ENCODE data around the gene PCDH17. TPM values are rescaled to one million over a fixed set of nuclear protein-coding genes. Genes with fewer than 3 reads are reported as not detected.

Gene PCDH17
- total RNA-seq, 4 donors from 2014 or later = 2.3 to 26.0 (median 3.7) TPM

- Histone ChIP-seq H3K4me3 (replicated peaks in 1 of 3) (no peak overlapping the region), H3K27me3 (peaks cover 17% of the 10 kb centered on the region), H3K27ac (no peak overlapping the region), H3K9me3 (no peaks in the 10 kb centered on the region), H3K36me3 (no peaks in the 10 kb centered on the region), H3K4me1 (peaks cover 7 to 11% of the 10 kb centered on the region in 2 donors)
- 56 to 66% methylated on average over 2 of the region's 2 CpGs for WGBS, 2 donors
- no peak for DNase-seq
- TF ChIP-seq, protein P1, sequence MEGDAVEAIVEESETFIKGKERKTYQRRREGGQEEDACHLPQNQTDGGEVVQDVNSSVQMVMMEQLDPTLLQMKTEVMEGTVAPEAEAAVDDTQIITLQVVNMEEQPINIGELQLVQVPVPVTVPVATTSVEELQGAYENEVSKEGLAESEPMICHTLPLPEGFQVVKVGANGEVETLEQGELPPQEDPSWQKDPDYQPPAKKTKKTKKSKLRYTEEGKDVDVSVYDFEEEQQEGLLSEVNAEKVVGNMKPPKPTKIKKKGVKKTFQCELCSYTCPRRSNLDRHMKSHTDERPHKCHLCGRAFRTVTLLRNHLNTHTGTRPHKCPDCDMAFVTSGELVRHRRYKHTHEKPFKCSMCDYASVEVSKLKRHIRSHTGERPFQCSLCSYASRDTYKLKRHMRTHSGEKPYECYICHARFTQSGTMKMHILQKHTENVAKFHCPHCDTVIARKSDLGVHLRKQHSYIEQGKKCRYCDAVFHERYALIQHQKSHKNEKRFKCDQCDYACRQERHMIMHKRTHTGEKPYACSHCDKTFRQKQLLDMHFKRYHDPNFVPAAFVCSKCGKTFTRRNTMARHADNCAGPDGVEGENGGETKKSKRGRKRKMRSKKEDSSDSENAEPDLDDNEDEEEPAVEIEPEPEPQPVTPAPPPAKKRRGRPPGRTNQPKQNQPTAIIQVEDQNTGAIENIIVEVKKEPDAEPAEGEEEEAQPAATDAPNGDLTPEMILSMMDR (IDR thresholded peaks at IDR 0.05) = no peak
- TF ChIP-seq POLR2A (IDR thresholded peaks at IDR 0.05) = no peak
- intact Hi-C loops (cut with DNase I) = no loop called here
Measured at GRCh38 chr13:57635541-57636085, 4.1 kb downstream of the PCDH17 start.

GRCh38 chr13:57636816-57637215 is 5.3 kb downstream of the PCDH17 start:
- peaks cover 15% of the 10 kb centered on the region for H3K27me3 ChIP-seq
- H3K4me1 ChIP-seq = no peaks in the 10 kb centered on the region
- no peak for TF ChIP-seq POLR2A (IDR thresholded peaks at IDR 0.05)
- TF ChIP-seq, protein P1 (IDR thresholded peaks at IDR 0.05) = no peak
- DNase-seq = no peak
- no peaks in the 10 kb centered on the region for H3K9me3 ChIP-seq
- intact Hi-C loops (cut with DNase I) = no loop called here
- no peak overlapping the region for H3K4me3 ChIP-seq (replicated peaks in 1 of 3)
- H3K36me3 ChIP-seq = no peaks in the 10 kb centered on the region
- WGBS, 2 donors = 68 to 85% methylated on average over 2 of the region's 2 CpGs
- no peak overlapping the region for H3K27ac ChIP-seq

DNA sequence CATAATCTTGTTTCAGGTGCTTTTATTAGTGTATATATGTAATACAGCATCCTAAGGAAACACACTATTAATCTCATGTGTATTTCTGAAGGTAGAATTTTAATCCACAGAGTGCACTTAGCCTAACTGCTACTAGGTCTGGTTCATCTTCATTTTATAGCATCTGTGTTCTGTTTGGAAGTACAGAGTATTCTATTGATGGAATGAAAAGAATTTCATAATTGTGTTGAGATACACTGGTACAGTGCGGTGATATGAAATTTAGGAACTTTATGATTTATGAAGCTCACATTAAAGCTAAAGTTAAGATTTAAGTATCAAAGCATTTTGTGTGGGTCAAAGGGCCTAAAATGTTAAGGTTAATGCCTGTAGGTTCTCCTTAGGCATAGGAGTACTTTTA is 6.0 kb downstream of the PCDH17 start:
- 81 to 90% methylated on average over 1 of the region's 1 CpG for WGBS, 2 donors
- Histone ChIP-seq H3K9me3 (no peaks in the 10 kb centered on the region), H3K36me3 (no peaks in the 10 kb centered on the region), H3K27me3 (peaks cover 12% of the 10 kb centered on the region), H3K27ac (no peak overlapping the region), H3K4me3 (replicated peaks in 1 of 3) (no peak overlapping the region), H3K4me1 (no peaks in the 10 kb centered on the region)
- intact Hi-C loops (cut with DNase I) = no loop called here
- no peak for TF ChIP-seq POLR2A (IDR thresholded peaks at IDR 0.05)
- TF ChIP-seq, protein P1 (IDR thresholded peaks at IDR 0.05) = no peak
- DNase-seq = no peak

GRCh38 chr13:57638186-57638890 is 6.8 kb downstream of the PCDH17 start:
- H3K4me3 ChIP-seq (replicated peaks in 1 of 3) = no peak overlapping the region
- H3K9me3 ChIP-seq = no peaks in the 10 kb centered on the region
- H3K27me3 ChIP-seq = peaks cover 3% of the 10 kb centered on the region
- H3K4me1 ChIP-seq = no peaks in the 10 kb centered on the region
- no peaks in the 10 kb centered on the region for H3K36me3 ChIP-seq
- TF ChIP-seq, protein P1 (IDR thresholded peaks at IDR 0.05) = no peak
- no peak for TF ChIP-seq POLR2A (IDR thresholded peaks at IDR 0.05)
- no peak for DNase-seq
- no peak overlapping the region for H3K27ac ChIP-seq
- intact Hi-C loops (cut with DNase I) = no loop called here
- 79 to 84% methylated on average over 4 of the region's 4 CpGs for WGBS, 2 donors

DNA sequence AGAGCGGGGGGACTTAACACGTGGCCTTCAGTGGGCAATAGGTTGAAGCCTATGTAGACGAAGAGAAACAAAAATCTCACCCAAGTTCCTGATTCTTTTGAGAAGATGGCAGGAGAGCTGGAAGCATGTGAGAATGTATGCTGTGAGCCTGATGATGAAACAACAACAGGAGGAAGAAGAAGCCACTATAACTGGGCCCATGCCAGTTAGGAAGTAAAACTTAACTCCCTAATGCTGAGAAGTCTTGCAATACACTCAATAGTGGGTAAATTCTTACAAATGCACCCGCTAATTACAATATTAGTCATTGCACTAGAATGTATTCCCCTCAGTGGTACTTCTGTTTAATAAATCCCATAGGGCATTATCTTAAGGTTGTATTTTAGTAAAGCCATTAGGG is 9.1 kb downstream of the PCDH17 start:
- 85 to 86% methylated on average over 4 of the region's 4 CpGs for WGBS, 2 donors
- intact Hi-C loops (cut with DNase I) = no loop called here

More for the DNA sequence above, 9.1 kb downstream of the PCDH17 start:
- Histone ChIP-seq H3K9me3 (no peaks in the 10 kb centered on the region), H3K4me3 (replicated peaks in 1 of 3) (no peak overlapping the region), H3K4me1 (no peaks in the 10 kb centered on the region), H3K27me3 (no peaks in the 10 kb centered on the region), H3K27ac (no peak overlapping the region), H3K36me3 (no peaks in the 10 kb centered on the region)
- TF ChIP-seq, protein P1 (IDR thresholded peaks at IDR 0.05) = no peak
- TF ChIP-seq POLR2A (IDR thresholded peaks at IDR 0.05) = no peak
- no peak for DNase-seq
